ENCODE measurements around the gene LRRC25.
"Not testable (repeated sequence)": the region's sequence is repeated elsewhere in the genome, so short reads cannot be mapped to it uniquely, and the experiment has no call there.

The LRRC25 gene

DNA sequence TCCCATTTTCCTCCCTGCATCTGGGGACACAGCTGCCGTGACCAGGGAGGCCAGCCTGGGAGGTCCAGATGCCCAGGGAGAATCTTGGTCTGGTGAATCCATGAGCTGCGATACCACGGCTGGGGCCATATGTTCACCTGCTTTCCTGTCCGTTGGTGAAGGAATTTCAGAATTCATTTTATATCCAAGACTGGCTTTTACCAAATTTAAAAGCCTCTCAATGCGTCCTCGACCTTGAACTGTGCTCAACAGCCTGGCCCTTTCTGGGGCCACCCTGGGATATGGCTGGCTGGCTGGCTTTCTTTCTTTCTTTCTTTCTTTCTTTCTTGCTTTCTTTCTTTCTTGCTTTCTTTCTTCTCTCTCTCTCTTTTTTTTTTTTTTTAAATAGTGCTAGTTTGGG, 33.6 kb downstream of the LRRC25 start:
- no peak overlapping the region for H3K4me3 ChIP-seq (ENCODE audit: low read depth, low read length)
- no peak for TF ChIP-seq CTCF (IDR thresholded peaks at IDR 0.05; ENCODE audit: low read depth, low read length)

DNA sequence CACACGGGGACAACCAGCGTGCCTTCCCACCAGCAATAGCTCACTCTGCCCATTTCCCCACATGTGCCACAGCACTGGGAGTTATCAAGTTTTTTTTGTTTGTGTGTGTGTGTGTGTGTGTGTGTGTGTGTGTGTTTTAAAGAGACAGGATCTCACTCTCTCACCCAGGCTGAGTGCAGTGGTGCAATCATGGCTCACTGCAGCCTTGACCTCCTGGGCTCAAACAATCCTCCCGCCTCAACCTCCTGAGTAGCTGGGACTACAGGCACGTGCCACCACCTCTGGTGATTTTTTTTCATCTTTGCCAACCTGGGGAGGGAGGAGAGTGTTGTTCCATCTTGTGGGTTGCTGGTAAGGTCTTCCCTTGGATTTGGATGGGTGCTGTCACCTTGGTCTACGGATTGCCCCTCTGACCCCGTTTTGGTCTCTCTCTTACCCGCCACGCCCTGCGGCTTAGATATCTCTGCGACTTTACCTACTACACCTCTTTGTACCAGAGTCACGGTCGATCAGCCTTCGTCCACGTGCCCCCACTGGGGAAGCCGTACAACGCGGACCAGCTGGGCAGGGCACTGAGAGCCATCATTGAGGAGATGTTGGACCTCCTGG, 34.4 kb downstream of the LRRC25 start:
- TF ChIP-seq CTCF (IDR thresholded peaks at IDR 0.05; ENCODE audit: low read depth, low read length), result no peak

DNA sequence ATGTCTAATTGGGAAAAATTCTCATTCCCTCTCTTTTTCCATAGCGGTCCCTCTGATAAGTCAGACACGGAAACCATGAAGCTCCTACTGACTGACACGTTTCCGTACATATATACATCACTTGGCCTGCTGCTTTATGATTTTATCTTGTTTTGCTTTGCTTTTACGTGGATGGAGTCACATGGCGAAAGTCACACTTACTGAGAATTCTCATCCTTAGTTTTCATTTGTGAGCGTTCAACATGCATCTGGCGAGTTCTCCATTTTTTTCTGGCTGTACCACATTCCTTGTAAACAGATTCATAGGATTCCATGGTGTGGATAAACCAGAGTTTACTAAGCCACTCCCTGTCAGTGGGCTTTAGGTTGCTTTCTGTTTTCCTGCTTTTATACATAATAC, 35.8 kb downstream of the LRRC25 start:
- TF ChIP-seq CTCF (IDR thresholded peaks at IDR 0.05; ENCODE audit: low read depth, low read length), result no peak
- no peak overlapping the region for H3K4me3 ChIP-seq (ENCODE audit: low read depth, low read length)

More for the DNA sequence above, 34.4 kb downstream of the LRRC25 start:
- H3K4me3 ChIP-seq (ENCODE audit: low read depth, low read length), result no peak overlapping the region

GRCh38 chr19:18357041-18357440, 40.4 kb downstream of the LRRC25 start:
- no peak overlapping the region for H3K4me3 ChIP-seq (ENCODE audit: low read depth, low read length)

GRCh38 chr19:18354743-18355142, 42.7 kb downstream of the LRRC25 start:
- not testable (repeated sequence) for H3K4me3 ChIP-seq (ENCODE audit: low read depth, low read length)

More at GRCh38 chr19:18357041-18357440, 40.4 kb downstream of the LRRC25 start:
- TF ChIP-seq CTCF (IDR thresholded peaks at IDR 0.05; ENCODE audit: low read depth, low read length), result no peak

GRCh38 chr19:18353378-18354005, 43.9 kb downstream of the LRRC25 start:
- no peak overlapping the region for H3K4me3 ChIP-seq (ENCODE audit: low read depth, low read length)
- no peak for TF ChIP-seq CTCF (IDR thresholded peaks at IDR 0.05; ENCODE audit: low read depth, low read length)

- TF ChIP-seq CTCF (IDR thresholded peaks at IDR 0.05; ENCODE audit: low read depth, low read length), result no peak
- H3K4me3 ChIP-seq (ENCODE audit: low read depth, low read length), result no peak overlapping the region
Measured at GRCh38 chr19:18351544-18351943, 45.9 kb downstream of the LRRC25 start.

DNA sequence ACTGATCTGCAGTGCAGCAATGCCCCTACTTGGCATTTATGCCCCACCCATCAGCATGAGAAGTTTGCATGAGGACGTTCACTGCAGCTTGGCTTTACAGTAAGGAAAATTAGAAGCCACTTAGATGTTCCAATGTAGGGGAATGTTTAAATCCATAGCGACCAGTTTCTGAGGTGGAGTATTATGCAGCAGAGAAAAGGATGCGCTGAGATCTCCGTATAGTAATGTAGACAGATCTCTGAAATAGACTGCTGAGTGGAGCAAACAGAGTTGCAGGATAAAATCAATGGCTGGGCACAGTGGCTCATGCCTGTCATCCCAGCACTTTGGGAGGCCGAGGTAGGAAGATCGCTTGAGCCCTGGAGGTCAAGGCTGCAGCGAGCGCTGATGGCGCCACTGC, 46.9 kb downstream of the LRRC25 start:
- H3K4me3 ChIP-seq (ENCODE audit: low read depth, low read length), result no peak overlapping the region
- no peak for TF ChIP-seq CTCF (IDR thresholded peaks at IDR 0.05; ENCODE audit: low read depth, low read length)

All from WI38 (cell line).